K562 (cell line): ENCODE results near the gene HYAL3. TPM values are rescaled to one million over a fixed set of nuclear protein-coding genes. Genes with fewer than 3 reads are reported as not detected.
A peak's percentile ranks its signal among the peaks of the same experiment; 100 is the strongest.

Experiments
- ARID3A ChIP-seq: IDR thresholded peaks from 2 replicates; pipeline ENCODE4 v1.6.1; 2012; ENCODE audit warnings: low read depth, low read length, improper control_type of control experiment, borderline replicate concordance
- HNRNPUL1 ChIP-seq: fragments of 200-400 bp; formaldehyde crosslinking; IDR thresholded peaks from 2 replicates; pipeline ENCODE4 v1.6.1; 2017; ENCODE audit warnings: low read length
- KDM4B ChIP-seq, 2 experiments: fragments of 450-650 bp in 1 of 2; sonication (generic) in 1 of 2; IDR thresholded peaks; 2 replicates each; pipeline ENCODE4 v1.6.1; 2016 to 2017; ENCODE audit warnings: borderline replicate concordance in 2 of 2, antibody characterized with exemption in 1 of 2, low read depth in 1 of 2, mild to moderate bottlenecking in 1 of 2
- KLF13 ChIP-seq: fragments of 450-650 bp; IDR thresholded peaks from 2 replicates; pipeline ENCODE4 v1.6.1; 2016; ENCODE audit warnings: missing genetic modification characterization, low read depth, mild to moderate bottlenecking, missing compliant biosample characterization, moderate library complexity, borderline replicate concordance
- NRF1 ChIP-seq, 2 experiments: fragments of 450-650 bp; IDR thresholded peaks in 1 of 2; conservative IDR thresholded peaks in 1 of 2; 2 replicates each; pipeline ENCODE4 v1.6.1; 2014; ENCODE audit warnings: mild to moderate bottlenecking in 2 of 2
- POLR2H ChIP-seq: IDR thresholded peaks from 2 replicates; pipeline ENCODE4 v1.6.1; 2016; ENCODE audit warnings: missing genetic modification characterization, low read depth, mild to moderate bottlenecking, control low read depth, missing compliant biosample characterization, moderate library complexity
- REST ChIP-seq, 2 experiments: fragments of 450-650 bp; formaldehyde crosslinking in 1 of 2; IDR thresholded peaks; 2 replicates each; pipeline versions ENCODE4 v1.4.0 to v1.6.1; 2014 to 2020; ENCODE audit warnings: mild to moderate bottlenecking in 2 of 2, borderline replicate concordance in 1 of 2, low read depth in 1 of 2
- USF2 ChIP-seq: sonication (generic); formaldehyde crosslinking; IDR thresholded peaks from 2 replicates; pipeline ENCODE4 v1.5.0; 2020; ENCODE audit warnings: missing genetic modification reagents
- ZBTB43 ChIP-seq: sonication (generic); formaldehyde crosslinking; IDR thresholded peaks from 2 replicates; pipeline ENCODE4 v1.8.0; 2023; ENCODE audit warnings: mild to moderate bottlenecking, missing genetic modification reagents
- ZKSCAN8 ChIP-seq: fragments of 200-800 bp; sonication (Bioruptor generic); IDR thresholded peaks from 2 replicates; pipeline ENCODE4 v1.6.1; 2016; ENCODE audit warnings: missing genetic modification characterization, missing compliant biosample characterization
- ZNF174 ChIP-seq: fragments of 250-450 bp; sonication (Bioruptor Pico); IDR thresholded peaks from 2 replicates; pipeline ENCODE4 v1.4.0; 2020; ENCODE audit warnings: mild to moderate bottlenecking
- ZNF445 ChIP-seq: fragments of 250-450 bp; sonication (Bioruptor Pico); IDR thresholded peaks from 2 replicates; pipeline ENCODE4 v1.4.0; 2020; ENCODE audit warnings: low read depth, mild to moderate bottlenecking, moderate library complexity
- ZNF76 ChIP-seq: fragments of 250-450 bp; sonication (Bioruptor Pico); IDR thresholded peaks from 2 replicates; pipeline ENCODE4 v1.4.0; 2020; ENCODE audit warnings: mild to moderate bottlenecking, moderate library complexity, borderline replicate concordance
- polyA plus RNA-seq, 8 experiments: library from polyadenylated mRNA; depleted of rRNA in 4 of 8; stranded (reverse) in 5 of 8; unstranded in 3 of 8; fragments of >200 nt; fragmentation: Nextera tagmentation in 2 of 8; fragmentation: Illumina TruSeq in 1 of 8; extraction: Ambion mirVana in 2 of 8; extraction: Trizol in 1 of 8; gene quantifications; 2 replicates each; pipeline versions ENCODE4 v1.2.1 to v1.2.3, GENCODE V29; 2011 to 2014; ENCODE audit warnings: inconsistent platforms in 1 of 8, missing spikeins in 1 of 8
- total RNA-seq, 7 experiments: library from RNA; depleted of rRNA in 6 of 7; stranded (reverse); fragments of >200 nt in 6 of 7; fragmentation: Illumina TruSeq in 2 of 7; extraction: Trizol in 2 of 7; gene quantifications; 2 replicates each; pipeline versions ENCODE4 v1.2.1 to v1.2.3, GENCODE V29; 2011 to 2021; ENCODE audit warnings: low replicate concordance in 1 of 7

HYAL3 gene
- total and polyA plus RNA-seq, 9 of the 15 experiments (the other 6 are each of a cell fraction or from before 2014, with no cell fraction given) = 0.38 to 9.1 (median 6.8) TPM

GRCh38 chr3:50327943-50328691 lies 28.9 kb upstream of the HYAL3 start, which contains the start of gene TUSC2 (continued):
- no peak for TF ChIP-seq ARID3A
- TF ChIP-seq REST (IDR thresholded peaks at IDR 0.05; ENCODE audit: borderline replicate concordance) = peak; percentile 55
- no peak for TF ChIP-seq REST (CRISPR knock-in tag; IDR thresholded peaks at IDR 0.05; ENCODE audit: low read depth)
- peak; percentile 62 to 67 for TF ChIP-seq NRF1 (conservative IDR thresholded peaks at IDR 0.05 in 1 of 2, IDR thresholded peaks at IDR 0.05 in 1 of 2)
- TF ChIP-seq HNRNPUL1 = no peak
- no peak for TF ChIP-seq ZKSCAN8 (CRISPR knock-in tag)
- no peak for TF ChIP-seq KLF13
- TF ChIP-seq POLR2H (tag) = no peak; the same call in 1 of the 2 replicates
- no peak for TF ChIP-seq ZNF445 (CRISPR knock-in tag)
- TF ChIP-seq ZNF76 (CRISPR knock-in tag) = no peak
- TF ChIP-seq KDM4B (IDR thresholded peaks at IDR 0.05; ENCODE audit: borderline replicate concordance in 2 of 2, low read depth in 1 of 2) = no peak; a peak in 1 of 4 replicates
- no peak for TF ChIP-seq ZNF174 (CRISPR knock-in tag)
- TF ChIP-seq USF2 (CRISPR knock-in tag) = no peak
- TF ChIP-seq ZBTB43 = no peak
